Measurements from ENCODE around the gene SLC10A3.
A peak's percentile ranks its signal among the peaks of the same experiment; 100 is the strongest.

Gene SLC10A3

DNA sequence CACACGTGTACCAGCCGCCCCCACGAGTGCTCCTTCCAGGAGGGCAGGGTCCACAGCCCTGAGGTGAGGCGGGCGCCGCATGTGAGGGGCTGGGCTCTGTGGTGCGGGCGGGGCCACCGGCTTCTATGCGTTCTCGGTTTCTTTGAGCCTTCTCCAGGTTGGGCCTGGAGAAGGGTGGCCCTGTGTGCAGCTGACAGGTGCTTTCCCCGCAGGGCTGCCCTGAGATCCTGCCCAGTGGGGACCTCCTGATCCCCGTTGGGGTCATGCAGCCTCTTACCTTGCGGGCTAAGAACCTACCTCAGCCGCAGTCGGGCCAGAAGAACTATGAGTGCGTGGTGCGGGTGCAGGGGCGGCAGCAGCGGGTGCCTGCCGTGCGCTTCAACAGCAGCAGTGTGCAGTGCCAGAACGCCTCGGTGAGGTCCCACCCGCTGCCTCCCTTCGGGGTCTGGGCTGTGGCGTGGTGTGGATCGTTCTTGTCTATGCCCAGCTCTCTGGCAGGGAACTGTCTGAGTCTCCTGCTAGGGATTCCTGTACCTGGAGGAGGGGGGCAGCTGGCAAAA, 25.5 kb downstream of the SLC10A3 start:
- no peak for DNase-seq (ENCODE audit: extremely low read depth, low read depth)
- H3K4me3 ChIP-seq (replicated peaks; ENCODE audit: low read depth, low read length): no peak overlapping the region
- TF ChIP-seq, protein P1, sequence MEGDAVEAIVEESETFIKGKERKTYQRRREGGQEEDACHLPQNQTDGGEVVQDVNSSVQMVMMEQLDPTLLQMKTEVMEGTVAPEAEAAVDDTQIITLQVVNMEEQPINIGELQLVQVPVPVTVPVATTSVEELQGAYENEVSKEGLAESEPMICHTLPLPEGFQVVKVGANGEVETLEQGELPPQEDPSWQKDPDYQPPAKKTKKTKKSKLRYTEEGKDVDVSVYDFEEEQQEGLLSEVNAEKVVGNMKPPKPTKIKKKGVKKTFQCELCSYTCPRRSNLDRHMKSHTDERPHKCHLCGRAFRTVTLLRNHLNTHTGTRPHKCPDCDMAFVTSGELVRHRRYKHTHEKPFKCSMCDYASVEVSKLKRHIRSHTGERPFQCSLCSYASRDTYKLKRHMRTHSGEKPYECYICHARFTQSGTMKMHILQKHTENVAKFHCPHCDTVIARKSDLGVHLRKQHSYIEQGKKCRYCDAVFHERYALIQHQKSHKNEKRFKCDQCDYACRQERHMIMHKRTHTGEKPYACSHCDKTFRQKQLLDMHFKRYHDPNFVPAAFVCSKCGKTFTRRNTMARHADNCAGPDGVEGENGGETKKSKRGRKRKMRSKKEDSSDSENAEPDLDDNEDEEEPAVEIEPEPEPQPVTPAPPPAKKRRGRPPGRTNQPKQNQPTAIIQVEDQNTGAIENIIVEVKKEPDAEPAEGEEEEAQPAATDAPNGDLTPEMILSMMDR (IDR thresholded peaks at IDR 0.05; ENCODE audit: low read depth, low read length, missing control alignments): no peak

DNA sequence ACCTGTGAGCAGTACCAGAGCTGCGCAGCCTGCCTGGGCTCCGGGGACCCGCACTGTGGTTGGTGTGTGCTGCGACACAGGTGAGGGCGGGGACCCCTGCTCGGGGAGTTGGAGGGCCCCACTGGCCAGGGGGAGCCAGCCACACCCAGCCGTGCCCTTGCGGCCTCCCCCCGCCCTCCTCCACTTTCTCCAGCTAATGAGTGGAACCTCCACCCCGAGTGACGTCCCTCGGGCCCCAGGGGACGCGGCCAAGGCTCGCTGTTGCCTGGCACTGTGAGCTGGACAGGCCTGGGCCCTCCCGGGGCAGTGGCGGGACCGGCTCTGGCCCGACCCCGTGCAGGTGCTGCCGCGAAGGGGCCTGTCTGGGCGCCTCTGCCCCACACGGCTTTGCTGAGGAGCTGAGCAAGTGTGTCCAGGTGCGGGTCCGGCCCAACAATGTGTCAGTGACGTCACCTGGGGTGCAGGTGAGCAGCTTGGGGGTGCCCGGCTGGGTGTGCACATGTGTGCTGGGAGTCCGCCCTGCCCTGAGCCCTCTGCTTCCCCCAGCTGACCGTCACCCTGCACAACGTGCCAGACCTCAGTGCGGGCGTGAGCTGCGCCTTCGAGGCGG, 26.7 kb downstream of the SLC10A3 start:
- TF ChIP-seq, protein P1 (IDR thresholded peaks at IDR 0.05; ENCODE audit: low read depth, low read length, missing control alignments): no peak
- DNase-seq (ENCODE audit: extremely low read depth, low read depth): no peak
- no peak overlapping the region for H3K4me3 ChIP-seq (replicated peaks; ENCODE audit: low read depth, low read length)

DNA sequence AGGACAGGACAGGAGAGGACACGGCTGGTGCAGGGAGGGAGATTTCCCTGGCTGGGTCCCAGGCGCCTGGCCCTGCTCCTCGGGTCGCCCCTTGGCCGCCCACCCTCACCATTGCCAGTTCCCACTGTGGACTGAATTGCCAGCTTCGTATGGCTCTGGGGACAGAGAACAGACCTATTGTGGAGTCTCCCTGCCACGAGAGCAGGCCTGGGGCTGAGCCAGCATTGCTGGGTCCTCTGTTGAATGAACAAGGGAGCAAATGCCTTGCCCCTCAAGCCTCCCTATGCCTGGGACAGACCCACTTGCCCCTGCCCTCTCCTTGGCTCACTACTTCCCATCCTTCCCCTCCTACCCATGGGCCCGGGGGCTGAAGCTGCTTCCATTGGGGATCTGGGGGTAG, 28.0 kb downstream of the SLC10A3 start:
- no peak for DNase-seq (ENCODE audit: extremely low read depth, low read depth)
- TF ChIP-seq, protein P1 (IDR thresholded peaks at IDR 0.05; ENCODE audit: low read depth, low read length, missing control alignments): no peak
- H3K4me3 ChIP-seq (replicated peaks; ENCODE audit: low read depth, low read length): no peak overlapping the region

DNA sequence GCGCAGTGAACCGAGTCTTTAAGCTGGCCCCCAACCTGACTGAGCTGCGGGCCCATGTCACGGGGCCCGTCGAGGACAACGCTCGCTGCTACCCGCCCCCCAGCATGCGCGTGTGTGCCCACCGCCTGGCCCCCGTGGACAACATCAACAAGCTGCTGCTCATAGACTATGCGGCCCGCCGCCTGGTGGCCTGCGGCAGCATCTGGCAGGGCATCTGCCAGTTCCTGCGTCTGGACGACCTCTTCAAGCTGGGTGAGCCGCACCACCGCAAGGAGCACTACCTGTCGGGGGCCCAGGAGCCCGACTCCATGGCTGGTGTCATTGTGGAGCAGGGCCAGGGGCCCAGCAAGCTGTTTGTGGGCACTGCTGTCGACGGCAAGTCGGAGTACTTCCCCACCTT, 30.1 kb downstream of the SLC10A3 start:
- TF ChIP-seq, protein P1 (IDR thresholded peaks at IDR 0.05; ENCODE audit: low read depth, low read length, missing control alignments): peak; percentile 24
- peak overlapping the region; percentile 55 for H3K4me3 ChIP-seq (replicated peaks; ENCODE audit: low read depth, low read length)
- DNase-seq (ENCODE audit: extremely low read depth, low read depth): no peak

DNA sequence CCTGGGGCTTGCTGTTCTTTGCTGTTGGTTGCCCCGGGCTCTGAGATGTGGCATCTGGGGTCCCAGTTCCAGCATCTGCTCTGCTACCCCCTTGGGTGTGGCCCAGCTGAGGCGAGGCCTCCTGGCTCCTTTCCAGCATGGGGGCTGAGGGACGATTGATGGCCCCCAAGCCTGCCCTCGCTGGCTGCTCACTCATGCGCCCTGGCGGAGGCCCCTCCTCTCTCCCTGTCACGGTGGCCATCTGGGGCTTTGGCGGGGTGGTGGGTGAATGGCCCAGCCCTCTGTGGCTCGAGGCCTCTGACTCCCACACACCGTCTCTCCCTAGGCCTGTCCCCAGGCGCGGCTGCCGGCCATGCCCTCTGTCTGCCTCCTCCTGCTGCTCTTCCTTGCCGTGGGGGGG, 30.6 kb downstream of the SLC10A3 start:
- H3K4me3 ChIP-seq (replicated peaks; ENCODE audit: low read depth, low read length): peak overlapping the region; percentile 55
- TF ChIP-seq, protein P1 (IDR thresholded peaks at IDR 0.05; ENCODE audit: low read depth, low read length, missing control alignments): no peak
- no peak for DNase-seq (ENCODE audit: extremely low read depth, low read depth)

DNA sequence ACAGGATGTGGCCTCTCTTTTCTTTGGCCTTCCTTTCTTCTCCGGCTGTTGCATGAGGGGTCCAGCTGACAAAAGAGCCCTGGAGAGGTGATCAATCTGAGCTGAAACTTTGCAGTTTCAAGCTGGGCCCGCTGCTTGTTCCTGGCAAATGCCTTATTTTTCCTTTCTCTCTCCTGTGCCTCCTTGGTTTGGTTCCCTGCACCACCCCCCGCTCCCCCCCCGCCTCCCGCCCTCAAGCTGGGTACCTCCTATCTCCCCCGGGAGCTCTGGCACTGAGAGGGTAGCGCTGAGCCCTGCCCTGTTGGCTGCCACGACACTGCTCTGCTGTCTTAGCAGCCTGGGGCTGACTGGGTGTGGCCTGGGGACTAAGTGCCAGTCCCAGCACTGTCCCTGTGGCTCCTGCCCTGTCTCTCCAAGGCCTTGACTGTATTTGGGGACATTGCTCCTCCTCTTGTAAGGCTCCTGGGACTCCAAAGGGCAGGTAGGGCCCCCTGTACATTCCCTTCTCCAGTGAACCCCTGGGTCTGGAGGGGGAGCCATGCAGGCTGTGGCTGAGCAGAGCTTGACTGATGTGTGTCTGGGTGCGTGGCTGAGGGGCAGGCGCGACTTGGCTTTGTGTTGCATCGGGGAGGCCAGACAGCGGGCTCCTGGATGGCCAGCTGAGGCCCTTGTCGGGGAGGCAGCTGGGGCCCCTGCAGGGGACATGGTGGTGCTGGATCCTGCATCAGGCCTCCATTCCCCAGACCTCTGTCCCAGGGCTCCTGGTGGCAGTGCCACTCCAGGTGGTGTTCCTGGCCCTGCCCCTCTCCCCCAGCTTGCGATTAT, 31.3 kb downstream of the SLC10A3 start:
- DNase-seq (ENCODE audit: extremely low read depth, low read depth): no peak
- TF ChIP-seq, protein P1 (IDR thresholded peaks at IDR 0.05; ENCODE audit: low read depth, low read length, missing control alignments): no peak
- H3K4me3 ChIP-seq (replicated peaks; ENCODE audit: low read depth, low read length): peak overlapping the region; percentile 55
